HG03095 (cell line): Measurements from ENCODE around the gene HAPLN3.

Experiments
- ATAC-seq: cut with Tn5 transposase; IDR thresholded peaks from one replicate; pipeline ENCODE4 v1.9.1; 2021; ENCODE audit warnings: moderate library complexity; ENCODE audit not compliant: unreplicated experiment

The HAPLN3 gene

GRCh38 chr15:88897142-88897455 is 1.8 kb upstream of the HAPLN3 start:
- ATAC-seq: no peak

GRCh38 chr15:88896333-88897033 is 1.1 kb upstream of the HAPLN3 start:
- no peak for ATAC-seq

GRCh38 chr15:88894348-88894818 is 961 bp downstream of the HAPLN3 start:
- ATAC-seq: no peak

GRCh38 chr15:88891540-88892254 is 3.6 kb downstream of the HAPLN3 start:
- ATAC-seq: no peak

- no peak for ATAC-seq
These were observed 4.8 kb downstream of the HAPLN3 start for GRCh38 chr15:88890495-88890894.

- ATAC-seq: no peak
These were observed 6.6 kb downstream of the HAPLN3 start for GRCh38 chr15:88888719-88889118.

GRCh38 chr15:88887068-88887580 is 8.2 kb downstream of the HAPLN3 start:
- ATAC-seq: no peak

- no peak for ATAC-seq
These were observed 12.6 kb downstream of the HAPLN3 start for GRCh38 chr15:88882785-88883184.

GRCh38 chr15:88881775-88882174 is 13.6 kb downstream of the HAPLN3 start:
- ATAC-seq: no peak

GRCh38 chr15:88880944-88881740 is 14.2 kb downstream of the HAPLN3 start:
- ATAC-seq: no peak

- ATAC-seq: no peak
These were observed 16.6 kb downstream of the HAPLN3 start for GRCh38 chr15:88878720-88879184.

- no peak for ATAC-seq
These were observed 17.4 kb downstream of the HAPLN3 start for GRCh38 chr15:88877906-88878305.

GRCh38 chr15:88877415-88877814 is 17.9 kb downstream of the HAPLN3 start:
- no peak for ATAC-seq

GRCh38 chr15:88876573-88876972 is 18.8 kb downstream of the HAPLN3 start:
- ATAC-seq: no peak

GRCh38 chr15:88874684-88875083 is 20.7 kb downstream of the HAPLN3 start:
- no peak for ATAC-seq

- no peak for ATAC-seq
These were observed 21.1 kb downstream of the HAPLN3 start for GRCh38 chr15:88874275-88874674.

GRCh38 chr15:88873786-88874185 is 21.6 kb downstream of the HAPLN3 start:
- no peak for ATAC-seq

- no peak for ATAC-seq
These were observed 22.6 kb downstream of the HAPLN3 start for GRCh38 chr15:88872706-88873105.

GRCh38 chr15:88872106-88872505 is 23.2 kb downstream of the HAPLN3 start:
- ATAC-seq: no peak

GRCh38 chr15:88871313-88871712 is 24.0 kb downstream of the HAPLN3 start:
- no peak for ATAC-seq

- ATAC-seq: no peak
These were observed 29.0 kb downstream of the HAPLN3 start for GRCh38 chr15:88866295-88866881.
